H9 (cell line): ENCODE results near the gene CCDC142. TPM values are rescaled to one million over a fixed set of nuclear protein-coding genes. Genes with fewer than 3 reads are reported as not detected.

ENCODE experiments used
- DNase-seq: peaks from one replicate; pipeline ENCODE4 v3.0.0-alpha.2; 2017
- H2AFZ ChIP-seq: one replicate; pipeline ENCODE4 v1.6.1; 2013; ENCODE audit warnings: mild to moderate bottlenecking, low read length, control low read depth, moderate library complexity
- H2AK5ac ChIP-seq: 2 replicates; pipeline ENCODE4 v1.6.1; 2013; ENCODE audit warnings: low read length, control low read depth, mixed read lengths; ENCODE audit not compliant: insufficient read length
- H2BK120ac ChIP-seq: one replicate; pipeline ENCODE4 v1.6.1; 2013; ENCODE audit warnings: low read depth, mild to moderate bottlenecking, low read length, control low read depth, inconsistent platforms; ENCODE audit not compliant: poor library complexity, severe bottlenecking
- H2BK12ac ChIP-seq: 2 replicates; pipeline ENCODE4 v1.6.1; 2013; ENCODE audit warnings: low read length, control low read depth, mixed read lengths, low read depth; ENCODE audit not compliant: insufficient read length
- H2BK15ac ChIP-seq: 2 replicates; pipeline ENCODE4 v1.6.1; 2013; ENCODE audit warnings: low read depth, low read length, control low read depth
- H2BK20ac ChIP-seq: one replicate; pipeline ENCODE4 v1.6.1; 2013; ENCODE audit warnings: low read depth, mild to moderate bottlenecking, low read length, control low read depth, inconsistent platforms; ENCODE audit not compliant: poor library complexity, severe bottlenecking
- H2BK5ac ChIP-seq: 2 replicates; pipeline ENCODE4 v1.6.1; 2013; ENCODE audit warnings: low read length, control low read depth, mixed read lengths; ENCODE audit not compliant: insufficient read length
- H3K14ac ChIP-seq: 2 replicates; pipeline ENCODE4 v1.6.1; 2013; ENCODE audit warnings: low read length, control low read depth; ENCODE audit not compliant: insufficient read depth
- H3K18ac ChIP-seq: 2 replicates; pipeline ENCODE4 v1.6.1; 2013; ENCODE audit warnings: low read depth, mild to moderate bottlenecking, mixed read lengths, low read length, control low read depth; ENCODE audit not compliant: insufficient read length
- H3K23ac ChIP-seq: 2 replicates; pipeline ENCODE4 v1.6.1; 2013; ENCODE audit warnings: low read length, control low read depth, mixed read lengths, low read depth; ENCODE audit not compliant: insufficient read length
- H3K23me2 ChIP-seq: 2 replicates; pipeline ENCODE4 v1.6.1; 2013; ENCODE audit warnings: low read depth, mild to moderate bottlenecking, mixed read lengths, low read length, control low read depth; ENCODE audit not compliant: insufficient read length, poor library complexity, severe bottlenecking
- H3K27ac ChIP-seq: 2 replicates; pipeline ENCODE4 v1.5.1; 2013; ENCODE audit warnings: low read length, control low read depth, mixed read lengths, low read depth; ENCODE audit not compliant: insufficient read length
- H3K27me3 ChIP-seq: 2 replicates; pipeline ENCODE4 v1.6.1; 2013; ENCODE audit warnings: low read length, control low read depth, inconsistent platforms; ENCODE audit not compliant: insufficient read depth
- H3K4ac ChIP-seq: 2 replicates; pipeline ENCODE4 v1.6.1; 2013; ENCODE audit warnings: low read depth, mild to moderate bottlenecking, control low read depth, inconsistent platforms, low read length, moderate library complexity
- H3K4me1 ChIP-seq: 2 replicates; pipeline ENCODE4 v1.6.1; 2013; ENCODE audit warnings: low read length, control low read depth, inconsistent platforms; ENCODE audit not compliant: insufficient read depth
- H3K4me2 ChIP-seq: 2 replicates; pipeline ENCODE4 v1.6.1; 2013; ENCODE audit warnings: low read length, control low read depth, mixed read lengths; ENCODE audit not compliant: insufficient read length, insufficient read depth
- H3K56ac ChIP-seq: 2 replicates; pipeline ENCODE4 v1.6.1; 2013; ENCODE audit warnings: low read depth, mild to moderate bottlenecking, mixed read lengths, low read length, control low read depth; ENCODE audit not compliant: insufficient read length
- H3K79me1 ChIP-seq: 2 replicates; pipeline ENCODE4 v1.6.1; 2013; ENCODE audit warnings: low read depth, mild to moderate bottlenecking, moderate library complexity, low read length, control low read depth, inconsistent platforms; ENCODE audit not compliant: insufficient read depth, poor library complexity, severe bottlenecking
- H3K79me2 ChIP-seq: 2 replicates; pipeline ENCODE4 v1.6.1; 2013; ENCODE audit warnings: low read length, control low read depth, inconsistent platforms; ENCODE audit not compliant: insufficient read depth
- H3K9ac ChIP-seq: 2 replicates; pipeline ENCODE4 v1.6.1; 2013; ENCODE audit warnings: low read length, control low read depth, mixed read lengths; ENCODE audit not compliant: insufficient read length; ENCODE audit errors: extremely low read depth
- H3K9me3 ChIP-seq: one replicate; pipeline ENCODE4 v1.6.1; 2013; ENCODE audit warnings: low read depth, low read length, inconsistent platforms; ENCODE audit not compliant: control insufficient read depth
- H3T11ph ChIP-seq: one replicate; pipeline ENCODE4 v1.6.1; 2013; ENCODE audit warnings: mild to moderate bottlenecking, low read length, control low read depth, inconsistent platforms
- H4K20me1 ChIP-seq: one replicate; pipeline ENCODE4 v1.6.1; 2013; ENCODE audit not compliant: control insufficient read depth, insufficient read length, insufficient read depth
- H4K5ac ChIP-seq: 2 replicates; pipeline ENCODE4 v1.6.1; 2013; ENCODE audit warnings: low read depth, mild to moderate bottlenecking, mixed read lengths, low read length, control low read depth; ENCODE audit not compliant: insufficient read length
- H4K8ac ChIP-seq: replicated peaks from 2 replicates; pipeline ENCODE4 v1.6.1; 2013; ENCODE audit warnings: low read length, control low read depth, mixed read lengths, low read depth; ENCODE audit not compliant: insufficient read length
- H4K91ac ChIP-seq: 2 replicates; pipeline ENCODE4 v1.6.1; 2013; ENCODE audit warnings: low read depth, mild to moderate bottlenecking, moderate library complexity, mixed read lengths, low read length, control low read depth; ENCODE audit not compliant: insufficient read length
- H3K27ac Mint-ChIP-seq, 3 experiments: 2 replicates in 2 of 3; 3 replicates in 1 of 3; pipeline ENCODE4 v1.8.0; 2020 to 2021; ENCODE audit warnings: mixed read lengths in 3 of 3, mild to moderate bottlenecking in 1 of 3, moderate library complexity in 1 of 3
- H3K27me3 Mint-ChIP-seq: 2 replicates; pipeline ENCODE4 v1.8.0; 2021; ENCODE audit warnings: low read depth, mild to moderate bottlenecking, moderate library complexity, mixed read lengths
- H3K36me3 Mint-ChIP-seq, 3 experiments: 2 replicates in 2 of 3; 3 replicates in 1 of 3; pipeline ENCODE4 v1.8.0; 2020 to 2021; ENCODE audit warnings: low read depth in 3 of 3, mixed read lengths in 3 of 3; ENCODE audit not compliant: insufficient read depth in 1 of 3
- H3K4me1 Mint-ChIP-seq, 2 experiments: 2 replicates each; pipeline ENCODE4 v1.8.0; 2020; ENCODE audit warnings: mixed read lengths in 2 of 2
- H3K4me3 Mint-ChIP-seq, 2 experiments: 2 replicates in 1 of 2; 3 replicates in 1 of 2; pipeline ENCODE4 v1.8.0; 2020 to 2021; ENCODE audit warnings: mild to moderate bottlenecking in 2 of 2, mixed read lengths in 2 of 2, moderate library complexity in 1 of 2
- H3K9me3 Mint-ChIP-seq, 2 experiments: 2 replicates in 1 of 2; 3 replicates in 1 of 2; pipeline ENCODE4 v1.8.0; 2020; ENCODE audit warnings: mild to moderate bottlenecking in 2 of 2, mixed read lengths in 2 of 2, moderate library complexity in 1 of 2
- CTCF ChIP-seq: fragments of 200-600 bp; sonication (generic); conservative IDR thresholded peaks from 3 replicates; pipeline ENCODE4 v1.8.0; 2021; ENCODE audit warnings: antibody characterized with exemption, mild to moderate bottlenecking
- WGBS: extraction: QIAGEN DNeasy Blood & Tissue Kit; methylation state at CpG from one replicate; pipeline ENCODE4 v1.1.7; 2013; ENCODE audit warnings: missing lambda C conversion rate, low lambda C conversion rate, mixed read lengths; ENCODE audit not compliant: insufficient read length; ENCODE audit errors: extremely low coverage; 5-methylcytosine and 5-hydroxymethylcytosine counted together
- total RNA-seq: library from RNA; stranded (reverse); gene quantifications from 2 replicates; pipeline ENCODE4 v1.2.1, GENCODE V29; 2021

The CCDC142 gene
- total RNA-seq, 1 experiment from 2014 or later = 21.5 TPM

DNA sequence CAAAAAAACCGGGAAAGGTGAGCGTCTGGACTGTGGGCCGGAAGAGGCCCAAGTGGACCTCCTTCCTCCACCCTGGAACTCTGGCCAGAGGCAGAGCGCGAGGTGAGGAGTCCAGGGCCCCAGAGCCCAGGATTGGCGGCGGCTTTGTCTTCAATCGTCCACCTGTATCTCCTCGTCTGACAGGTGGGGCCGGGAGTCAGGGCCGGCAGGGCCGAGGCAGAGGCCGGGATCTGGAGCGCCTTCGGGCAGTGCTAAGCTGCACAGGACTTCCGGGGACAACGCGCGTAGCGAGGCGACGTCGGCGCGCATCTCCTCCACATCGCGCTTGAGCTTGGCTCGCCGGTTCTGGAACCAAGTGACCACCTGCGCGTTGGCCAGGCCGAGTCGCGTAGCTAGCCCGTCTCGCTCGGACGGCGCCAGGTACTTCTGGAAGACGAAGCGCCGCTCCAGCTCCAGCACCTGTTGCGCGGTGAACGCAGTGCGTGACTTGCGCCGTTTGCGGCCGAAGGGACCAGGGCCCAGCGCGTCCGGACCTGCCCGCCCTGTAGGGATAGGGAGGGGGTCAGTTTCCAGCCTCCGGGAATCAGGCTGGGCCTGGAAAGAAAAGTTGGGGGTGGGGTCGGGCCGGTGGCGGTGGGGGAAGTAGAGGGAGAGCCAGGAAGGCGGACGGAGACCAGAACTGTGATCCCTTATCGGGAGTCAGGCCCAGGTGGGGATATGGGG, 15.1 kb upstream of the CCDC142 start:
- DNase-seq = peak; percentile 66
- no peak overlapping the region for H3K27ac ChIP-seq
- no peak overlapping the region for H2AFZ ChIP-seq
- H3K79me1 ChIP-seq = no peaks in the 10 kb centered on the region
- H3K23me2 ChIP-seq = peaks cover 32% of the 10 kb centered on the region
- H3K14ac ChIP-seq = no peak overlapping the region
- H2BK20ac ChIP-seq = no peak overlapping the region
- Mint-ChIP-seq H3K27me3 (peaks cover 86% of the 10 kb centered on the region), H3K4me1 (peaks cover 37 to 49% of the 10 kb centered on the region in 2 experiments), H3K4me3 (peak overlapping the region; percentile 75 to 82), H3K36me3 (peaks cover 14 to 19% (median 15%) of the 10 kb centered on the region in 3 experiments), H3K9me3 (peaks cover 0 to 2% of the 10 kb centered on the region in 2 experiments; a peak in 2 of 5 replicates), H3K27ac (no peak overlapping the region)
- H3K18ac ChIP-seq = no peak overlapping the region
- no peak for TF ChIP-seq CTCF
- H4K5ac ChIP-seq = no peak overlapping the region
- H2BK120ac ChIP-seq = no peak overlapping the region
- H4K20me1 ChIP-seq = no peaks in the 10 kb centered on the region
- peaks cover 72% of the 10 kb centered on the region for H3K27me3 ChIP-seq
- no peaks in the 10 kb centered on the region for H3K79me2 ChIP-seq
- no peaks in the 10 kb centered on the region for H3K9me3 ChIP-seq
- H3K4me2 ChIP-seq = peak overlapping the region; percentile 59
- no CpG with 5 or more reads among the region's 61 CpGs for WGBS
- no peak overlapping the region for H3T11ph ChIP-seq
- no peaks in the 10 kb centered on the region for H3K4me1 ChIP-seq
- H2AK5ac ChIP-seq = no peak overlapping the region
- no peak overlapping the region for H3K56ac ChIP-seq
- no peak overlapping the region for H3K4ac ChIP-seq
- no peak overlapping the region for H3K9ac ChIP-seq
- H4K91ac ChIP-seq = no peak overlapping the region
- H4K8ac ChIP-seq = no peak overlapping the region
- H2BK5ac ChIP-seq = no peak overlapping the region
- no peak overlapping the region for H2BK15ac ChIP-seq
- no peak overlapping the region for H3K23ac ChIP-seq
- H2BK12ac ChIP-seq = no peak overlapping the region
